ENCODE data around the gene ZG16B.

The ZG16B gene, protein sequence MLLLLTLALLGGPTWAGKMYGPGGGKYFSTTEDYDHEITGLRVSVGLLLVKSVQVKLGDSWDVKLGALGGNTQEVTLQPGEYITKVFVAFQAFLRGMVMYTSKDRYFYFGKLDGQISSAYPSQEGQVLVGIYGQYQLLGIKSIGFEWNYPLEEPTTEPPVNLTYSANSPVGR

DNA sequence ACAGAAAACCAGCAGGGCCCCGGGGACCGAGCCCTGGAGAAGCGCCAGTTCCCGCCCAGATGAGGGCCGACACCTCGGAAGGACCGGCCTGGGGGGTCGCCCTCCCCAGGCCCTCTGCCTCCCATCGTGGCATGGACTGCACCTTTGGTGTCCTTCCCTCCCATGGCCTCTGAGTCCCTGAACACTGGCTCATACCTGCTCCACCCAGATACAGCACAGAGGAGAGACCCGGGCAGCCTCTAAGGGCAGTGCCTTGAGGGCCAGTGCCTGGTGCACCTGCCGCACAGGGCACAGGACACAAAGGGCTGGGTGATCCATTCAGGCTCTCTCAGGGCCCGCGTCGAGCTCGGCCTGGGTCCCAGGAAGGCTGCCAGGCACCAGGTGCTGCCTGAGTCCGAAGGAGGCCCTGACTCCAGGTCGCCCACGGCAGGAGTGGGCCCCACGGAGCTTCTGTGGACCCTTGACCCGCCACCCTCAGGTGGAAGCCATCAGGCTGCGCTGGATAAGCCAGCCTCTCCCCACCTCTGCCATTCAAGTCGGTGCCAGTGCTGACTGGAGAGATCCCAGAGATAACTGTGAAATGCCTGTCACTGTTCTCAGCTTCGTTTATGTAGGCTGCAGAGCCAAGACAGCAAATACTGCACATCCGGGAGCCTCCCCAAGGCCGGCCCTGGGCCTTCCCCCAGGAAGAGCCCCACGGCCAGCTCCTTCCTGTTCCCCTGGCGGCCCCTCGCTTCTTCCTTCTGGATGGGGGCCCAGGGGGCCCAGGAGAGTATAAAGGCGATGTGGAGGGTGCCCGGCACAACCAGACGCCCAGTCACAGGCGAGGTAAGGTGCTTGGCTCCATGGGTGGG is at the start of gene ZG16B:
Gene ZG16B, plus strand, starts transcription at position 803 of the 854 bp plus-strand sequence. CDS start 139 bp downstream, outside the sequence.
- DNase-seq (ENCODE audit: low read depth in 1 of 2, low spot score in 1 of 2): no peak

DNA sequence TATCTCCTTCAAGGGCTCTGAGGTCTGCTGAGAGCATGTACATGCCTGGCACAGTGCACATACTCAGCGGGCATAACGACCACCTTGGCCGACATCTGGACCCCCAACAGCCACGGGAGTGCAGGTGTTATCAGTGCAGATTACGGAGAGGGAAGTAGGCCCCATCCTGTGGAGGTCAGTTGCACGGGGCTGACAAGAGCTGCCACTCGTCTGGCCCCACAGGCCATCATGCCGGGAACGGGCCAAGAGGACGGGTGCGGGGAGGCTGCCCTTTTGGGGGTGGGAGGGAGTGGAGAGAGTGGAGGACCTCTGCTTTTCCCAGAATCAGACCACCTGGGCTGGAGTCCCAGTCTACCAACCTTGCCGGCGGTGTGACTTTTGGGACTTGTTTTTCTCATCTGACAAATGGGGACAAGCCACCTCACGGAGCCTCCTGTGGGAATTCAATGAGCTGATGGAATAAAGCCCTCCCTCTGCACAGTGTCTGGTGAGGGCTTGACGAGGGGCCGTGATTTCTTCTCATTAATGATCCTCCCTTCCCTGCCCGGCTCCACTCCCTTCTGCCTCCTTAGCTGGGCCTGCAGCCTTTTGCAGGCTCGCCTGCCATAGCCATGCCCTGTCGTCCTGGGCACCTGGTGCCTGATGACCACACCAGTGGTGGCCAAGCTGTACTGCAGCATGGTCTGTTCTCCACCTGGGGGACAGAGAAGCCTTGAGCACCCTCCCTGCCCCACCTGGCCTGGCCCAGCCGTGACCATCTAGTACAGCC is 47.3 kb upstream of the ZG16B start:
- DNase-seq (ENCODE audit: low read depth in 1 of 2, low spot score in 1 of 2): no peak

DNA sequence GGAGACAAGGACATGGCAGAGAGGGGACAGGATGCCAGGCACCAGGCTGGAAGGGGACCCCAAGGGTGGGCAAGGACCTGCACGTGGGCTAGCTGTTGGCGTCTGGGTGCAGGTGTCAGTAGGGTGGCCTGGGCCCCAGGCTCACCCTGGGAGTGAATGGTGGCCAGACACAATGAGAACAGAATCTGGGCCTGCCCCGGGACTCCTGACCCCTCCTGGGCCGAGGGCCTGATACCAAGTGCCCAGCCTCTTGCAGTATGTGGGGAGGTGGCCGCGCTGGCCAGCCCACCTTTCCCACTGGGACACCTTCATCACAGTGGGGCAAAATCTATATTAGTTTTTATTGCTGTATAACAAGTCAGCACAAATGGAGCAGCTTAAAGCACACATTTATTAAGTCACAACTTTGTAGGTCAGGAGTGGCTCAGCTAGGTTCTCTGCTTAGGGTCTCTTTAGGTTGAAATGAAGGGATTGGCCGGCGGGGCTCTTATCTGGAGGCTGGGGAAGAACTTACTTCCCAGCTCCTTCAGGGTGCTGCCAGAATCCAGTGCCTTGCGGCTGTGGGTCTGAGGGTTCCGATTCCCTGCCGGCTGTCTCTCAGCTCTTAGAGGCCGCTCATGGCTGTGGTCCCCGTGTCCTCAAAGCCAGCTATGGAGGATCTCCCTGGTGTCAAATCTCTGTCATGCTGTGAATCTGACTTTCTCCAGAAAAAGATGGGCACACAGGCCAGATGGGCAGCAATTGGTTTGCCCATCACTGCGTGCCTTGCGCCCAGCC is 46.3 kb upstream of the ZG16B start:
- no peak for DNase-seq (ENCODE audit: low read depth in 1 of 2, low spot score in 1 of 2)

DNA sequence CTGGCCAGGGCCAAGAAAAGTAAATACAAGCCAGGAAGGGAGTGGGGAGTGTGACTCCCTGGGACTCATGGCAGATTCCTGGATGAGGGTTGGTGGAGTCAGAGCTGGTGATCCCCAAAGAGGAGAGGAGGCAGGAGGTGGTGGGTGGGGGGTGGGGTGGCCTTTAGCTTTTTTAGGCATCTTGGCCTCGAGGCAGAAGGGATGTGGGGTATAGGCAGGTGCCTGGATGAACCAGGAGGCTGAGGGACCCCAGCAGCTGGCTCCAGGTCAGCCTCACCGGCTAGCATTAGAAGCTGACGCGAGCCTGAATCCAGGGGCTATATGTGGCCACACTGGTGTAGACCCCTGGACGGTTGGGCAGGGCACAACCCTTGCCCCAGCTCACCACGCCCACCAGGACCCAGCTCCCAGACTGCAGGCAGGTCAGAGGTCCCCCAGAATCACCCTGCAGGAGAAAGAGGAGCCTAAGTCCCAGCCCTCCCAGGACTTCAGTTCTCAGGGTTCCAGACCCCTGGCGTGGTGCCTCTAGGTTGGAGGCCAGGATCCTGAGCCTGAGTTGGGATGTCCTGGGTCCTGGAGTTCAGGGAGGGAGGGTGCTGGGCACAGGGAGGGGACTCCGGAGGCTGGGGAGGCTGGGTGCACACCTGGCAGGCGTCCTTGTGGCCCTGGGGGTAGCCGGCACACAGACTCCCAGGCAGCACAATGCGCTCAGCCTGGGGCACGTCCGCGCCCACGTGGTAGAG is 45.6 kb upstream of the ZG16B start:
- no peak for DNase-seq (ENCODE audit: low read depth in 1 of 2, low spot score in 1 of 2)

DNA sequence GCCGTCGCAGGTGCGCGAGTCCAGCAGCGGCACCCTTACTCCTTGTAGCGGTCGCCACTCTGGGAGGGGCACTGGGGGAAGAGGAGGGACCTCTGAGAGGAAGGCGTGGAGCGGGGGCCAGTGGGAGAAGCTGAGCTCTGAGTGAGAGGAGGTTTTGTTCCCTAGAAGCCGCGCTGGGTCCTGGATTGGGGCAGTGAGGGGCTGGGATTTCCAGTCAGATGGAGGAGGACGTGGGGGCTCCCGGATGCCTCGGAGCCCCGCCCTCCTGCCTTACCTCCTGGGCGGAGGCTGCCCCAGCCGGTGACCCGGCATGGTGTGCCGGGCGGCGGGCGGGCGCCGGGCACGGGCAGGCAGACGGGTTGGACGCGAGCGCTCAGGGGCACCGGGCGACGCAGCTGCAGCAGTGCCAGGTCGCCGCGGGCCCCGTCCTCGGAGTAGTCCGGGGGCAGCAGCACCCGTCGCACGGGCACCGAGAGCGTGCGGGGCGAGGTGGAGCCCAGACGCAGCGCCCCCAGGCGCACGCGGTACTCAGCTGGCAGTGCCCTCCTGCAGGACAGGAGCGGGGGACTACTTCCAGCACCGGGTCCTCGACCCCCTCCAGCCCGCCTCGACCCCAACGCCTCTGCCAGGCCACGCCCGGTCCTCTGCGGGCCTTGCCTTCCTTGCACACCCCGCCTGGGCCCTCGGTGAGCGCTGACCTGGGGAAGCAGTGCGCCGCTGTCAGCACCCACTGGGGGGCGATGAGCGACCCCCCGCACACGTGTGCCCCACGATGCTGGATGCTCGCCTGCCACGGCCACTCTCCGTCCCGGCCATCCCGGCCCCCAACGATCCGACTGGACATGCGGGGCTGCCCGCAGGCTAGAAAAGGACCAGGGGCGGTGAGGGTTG is 44.8 kb upstream of the ZG16B start:
- DNase-seq (ENCODE audit: low read depth in 1 of 2, low spot score in 1 of 2): no peak

DNA sequence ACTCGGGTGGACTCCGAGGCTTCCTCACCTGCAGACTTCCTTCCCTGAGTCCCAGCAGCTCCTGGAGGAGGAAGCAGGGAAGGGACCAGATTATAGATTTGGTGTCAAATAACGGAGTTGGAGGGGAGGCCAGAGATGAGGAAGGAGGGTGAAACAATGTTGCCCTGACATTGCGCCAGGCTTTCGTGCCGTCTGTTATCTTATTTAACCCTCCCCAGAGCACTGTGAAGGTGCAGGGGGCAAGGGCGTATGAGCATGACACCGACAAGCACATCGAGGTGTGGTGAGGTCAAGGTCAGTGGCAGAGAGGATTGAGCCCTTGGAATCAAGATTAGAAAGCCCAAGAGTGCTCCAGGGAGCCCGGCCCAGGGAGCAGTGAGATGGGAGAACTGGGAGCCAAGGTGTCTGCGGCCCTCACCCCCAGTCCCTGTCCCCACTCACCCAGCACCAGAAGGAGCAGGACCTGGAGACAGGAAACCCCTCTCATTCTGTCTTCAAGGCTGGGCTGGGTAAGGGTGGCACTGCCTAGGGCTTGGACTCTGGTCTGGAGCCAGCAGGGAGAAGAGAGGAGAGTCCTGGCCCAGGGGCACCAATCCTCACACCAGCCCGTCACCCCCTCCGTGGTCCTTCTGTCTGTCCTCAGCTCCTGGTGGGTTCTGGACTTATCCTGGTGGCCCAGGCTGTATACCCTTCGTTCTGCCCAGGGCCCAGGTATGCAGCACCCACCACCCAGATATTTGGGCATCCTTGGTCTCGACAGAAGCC is 43.9 kb upstream of the ZG16B start:
- no peak for DNase-seq (ENCODE audit: low read depth in 1 of 2, low spot score in 1 of 2)

DNA sequence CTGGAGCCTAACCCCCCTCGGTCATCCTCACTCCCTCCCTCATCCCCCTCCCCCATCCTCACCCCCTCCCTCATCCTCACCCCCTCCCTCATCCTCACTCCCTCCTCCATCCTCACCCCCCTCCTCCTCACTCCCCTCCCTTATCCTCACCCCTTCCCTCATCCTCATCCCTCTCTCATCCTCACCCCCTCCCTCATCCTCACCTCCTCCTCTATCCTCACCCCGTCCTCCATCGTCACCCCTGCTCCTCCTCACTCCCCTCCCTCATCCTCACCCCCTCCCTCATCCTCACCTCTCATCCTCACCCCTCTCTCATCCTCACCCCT is 43.3 kb upstream of the ZG16B start:
- no peak for DNase-seq (ENCODE audit: low read depth in 1 of 2, low spot score in 1 of 2)

DNA sequence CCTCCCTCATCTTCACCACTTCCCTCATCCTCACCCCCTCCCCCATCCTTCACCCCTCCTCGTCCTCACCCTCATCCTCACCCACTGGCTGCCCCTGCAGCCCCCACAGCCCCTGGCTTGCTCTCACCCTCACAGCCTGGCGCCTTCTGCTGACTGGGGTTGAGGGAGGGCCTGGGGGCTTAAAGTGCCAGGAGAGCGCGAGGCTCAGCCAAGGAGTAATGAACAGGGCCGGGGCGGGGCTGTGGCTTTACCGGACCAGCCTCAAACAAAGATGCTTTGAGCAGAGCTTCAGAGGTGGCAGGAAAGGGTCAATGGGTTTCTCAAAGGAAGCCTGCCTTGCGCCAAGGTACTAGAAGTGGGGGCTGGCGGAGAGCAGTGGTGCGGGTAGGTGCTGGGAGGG is 42.7 kb upstream of the ZG16B start, which contains the start of gene PRSS33:
Gene PRSS33, minus strand, starts transcription at position 155 of the 400 bp plus-strand sequence. CDS start 1,013 bp downstream, outside the sequence.
- no peak for DNase-seq (ENCODE audit: low read depth in 1 of 2, low spot score in 1 of 2)

DNA sequence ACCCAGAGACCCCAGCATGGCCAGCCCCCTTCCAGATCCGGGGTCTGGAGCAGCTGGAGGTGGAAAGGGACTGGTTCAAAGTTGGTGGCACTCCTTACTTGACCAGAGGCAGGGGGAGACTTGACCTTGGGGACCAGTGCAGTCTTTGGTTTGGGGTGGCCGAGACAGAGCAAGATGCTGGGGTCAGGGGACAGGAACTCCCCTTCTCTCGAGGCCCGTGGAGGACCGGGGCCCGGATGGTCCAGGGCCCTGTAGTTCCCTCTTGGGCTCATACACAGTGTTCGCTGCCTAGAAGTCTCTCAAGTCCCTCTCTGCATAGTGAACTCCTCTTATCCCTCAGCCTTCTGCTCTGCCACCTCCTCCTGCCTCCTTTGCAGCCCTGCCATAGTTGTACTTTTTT is 42.1 kb upstream of the ZG16B start:
- no peak for DNase-seq (ENCODE audit: low read depth in 1 of 2, low spot score in 1 of 2)

DNA sequence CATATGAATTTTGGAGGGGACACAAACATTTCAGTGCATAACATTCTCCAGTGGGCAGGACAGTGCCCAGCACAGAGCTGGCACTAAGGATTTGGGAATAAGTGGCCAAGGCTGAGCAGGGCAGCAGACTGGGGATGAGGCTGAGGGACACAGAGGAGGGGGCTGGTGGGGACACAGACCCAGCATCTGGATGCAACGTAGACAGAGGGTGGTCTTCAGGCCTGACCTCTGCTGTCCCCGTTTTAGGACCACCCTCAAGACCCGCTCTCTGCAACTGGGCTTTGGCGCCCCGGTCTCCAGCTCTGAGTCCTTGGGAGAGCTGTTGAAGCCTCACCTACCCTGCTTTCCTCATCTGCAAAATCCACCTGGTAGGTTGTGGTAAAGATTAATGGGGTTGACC is 39.5 kb upstream of the ZG16B start:
- no peak for DNase-seq (ENCODE audit: low read depth in 1 of 2, low spot score in 1 of 2)

DNA sequence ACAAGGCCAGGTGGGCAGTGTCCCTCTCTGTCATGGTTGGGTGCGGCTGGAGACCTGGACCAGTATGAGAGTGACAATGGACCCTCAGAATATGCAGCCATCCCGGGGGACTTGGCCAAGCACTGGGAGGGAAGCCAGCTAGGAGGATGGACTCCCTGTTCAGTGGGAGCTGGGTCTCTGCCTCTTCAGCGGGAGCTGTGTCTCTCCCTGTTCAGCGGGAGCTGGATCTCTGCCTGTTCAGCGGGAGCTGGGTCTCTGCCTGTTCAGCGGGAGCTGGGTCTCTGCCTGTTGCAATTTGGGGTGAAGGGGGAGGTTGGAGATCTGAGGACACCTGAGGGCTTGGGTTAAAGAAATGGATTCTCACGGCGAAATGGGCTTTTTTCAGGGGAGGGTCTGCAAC is 38.9 kb upstream of the ZG16B start:
- no peak for DNase-seq (ENCODE audit: low read depth in 1 of 2, low spot score in 1 of 2)

DNA sequence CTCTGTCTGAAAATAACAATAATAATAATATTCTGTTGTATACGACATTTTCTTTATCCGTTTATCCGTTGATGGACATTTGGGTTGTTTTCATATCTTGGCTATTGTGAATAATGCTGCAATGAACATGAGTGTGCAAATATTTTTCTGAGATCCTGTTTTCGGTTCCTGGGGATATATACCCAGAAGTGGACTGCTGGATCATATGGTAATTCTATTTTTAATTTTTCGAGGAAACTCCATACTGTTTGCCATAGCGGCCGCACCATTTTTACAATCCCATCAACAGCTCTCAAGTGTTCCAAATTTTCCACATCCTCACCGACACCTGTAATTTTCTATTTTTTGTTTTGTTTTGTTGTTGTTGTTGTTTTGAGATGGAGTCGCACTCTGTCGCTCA is 37.2 kb upstream of the ZG16B start:
- DNase-seq (ENCODE audit: low read depth in 1 of 2, low spot score in 1 of 2): no peak

DNA sequence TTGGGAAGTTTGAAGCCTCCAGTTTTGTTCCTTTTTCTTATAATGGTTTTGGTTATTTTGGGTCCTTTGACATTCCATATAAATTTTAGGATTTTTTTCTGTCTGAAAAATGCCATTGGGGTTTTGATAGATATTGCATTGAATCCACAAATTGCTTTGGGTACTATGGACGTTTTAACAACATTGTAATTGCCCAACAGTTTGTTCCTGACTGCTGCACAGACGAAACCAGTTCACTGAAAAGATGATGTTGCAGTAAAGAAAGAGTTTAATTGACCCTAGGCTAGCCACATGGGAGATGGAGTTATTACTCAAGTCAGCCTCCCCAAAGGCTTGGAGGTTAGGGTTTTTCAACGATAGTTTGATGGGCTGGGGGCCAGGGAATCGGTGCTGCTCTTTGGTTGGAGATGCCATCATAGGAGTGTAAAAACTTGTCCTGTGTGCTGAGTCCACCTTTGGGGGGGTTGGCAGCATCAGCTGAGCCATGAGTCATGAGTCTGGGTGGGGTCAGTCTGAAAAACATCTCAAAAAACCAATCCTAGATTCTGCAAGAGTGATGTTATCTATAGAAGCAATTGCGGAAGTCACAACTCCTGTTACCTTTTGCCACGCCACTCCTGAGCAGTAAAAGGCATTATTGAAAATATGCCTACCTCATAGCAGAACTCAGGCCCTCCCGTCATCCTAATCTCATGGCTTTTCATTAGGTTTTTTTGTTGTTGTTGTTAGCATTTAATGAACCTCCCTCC is 34.5 kb upstream of the ZG16B start:
- no peak for DNase-seq (ENCODE audit: low read depth in 1 of 2, low spot score in 1 of 2)

DNA sequence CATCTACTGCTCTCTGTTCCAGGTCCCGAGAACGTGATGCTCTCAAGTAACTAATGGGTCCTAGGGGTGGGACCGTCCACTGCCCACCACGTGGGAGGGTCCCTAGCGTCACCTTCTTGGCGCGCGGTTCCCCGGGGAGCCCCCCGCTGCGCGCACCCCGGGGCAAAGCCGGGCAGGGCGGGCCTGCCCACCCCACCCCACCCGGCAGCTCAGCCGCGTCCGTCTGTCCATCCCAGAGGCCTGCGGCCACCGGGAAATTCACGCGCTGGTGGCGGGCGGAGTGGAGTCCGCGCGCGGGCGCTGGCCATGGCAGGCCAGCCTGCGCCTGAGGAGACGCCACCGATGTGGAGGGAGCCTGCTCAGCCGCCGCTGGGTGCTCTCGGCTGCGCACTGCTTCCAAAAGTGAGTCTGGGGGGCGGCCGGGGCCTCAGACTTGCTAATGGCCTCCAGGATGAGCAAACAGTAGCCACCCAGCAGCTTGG is 31.3 kb upstream of the ZG16B start:
- DNase-seq (ENCODE audit: low read depth in 1 of 2, low spot score in 1 of 2): no peak

DNA sequence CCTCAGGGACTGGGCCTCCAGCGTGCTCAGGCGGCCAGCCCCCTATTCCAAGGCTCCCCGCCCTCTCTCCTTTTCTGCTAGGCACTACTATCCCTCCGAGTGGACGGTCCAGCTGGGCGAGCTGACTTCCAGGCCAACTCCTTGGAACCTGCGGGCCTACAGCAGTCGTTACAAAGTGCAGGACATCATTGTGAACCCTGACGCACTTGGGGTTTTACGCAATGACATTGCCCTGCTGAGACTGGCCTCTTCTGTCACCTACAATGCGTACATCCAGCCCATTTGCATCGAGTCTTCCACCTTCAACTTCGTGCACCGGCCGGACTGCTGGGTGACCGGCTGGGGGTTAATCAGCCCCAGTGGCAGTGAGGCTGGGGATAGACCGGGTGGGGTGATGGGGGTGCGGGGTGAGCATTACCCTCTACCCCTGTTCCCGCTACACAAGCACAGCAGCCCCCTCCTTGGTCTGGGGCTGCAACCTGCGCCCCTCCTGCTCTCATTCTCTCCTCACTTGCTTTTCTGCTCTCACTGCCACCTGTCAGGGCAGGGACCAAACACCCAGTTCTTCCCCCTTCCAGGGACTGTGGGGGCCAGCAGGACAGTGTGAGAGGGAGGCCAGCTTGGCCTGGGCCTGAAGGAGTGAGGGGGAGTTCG is 30.8 kb upstream of the ZG16B start:
- no peak for DNase-seq (ENCODE audit: low read depth in 1 of 2, low spot score in 1 of 2)

DNA sequence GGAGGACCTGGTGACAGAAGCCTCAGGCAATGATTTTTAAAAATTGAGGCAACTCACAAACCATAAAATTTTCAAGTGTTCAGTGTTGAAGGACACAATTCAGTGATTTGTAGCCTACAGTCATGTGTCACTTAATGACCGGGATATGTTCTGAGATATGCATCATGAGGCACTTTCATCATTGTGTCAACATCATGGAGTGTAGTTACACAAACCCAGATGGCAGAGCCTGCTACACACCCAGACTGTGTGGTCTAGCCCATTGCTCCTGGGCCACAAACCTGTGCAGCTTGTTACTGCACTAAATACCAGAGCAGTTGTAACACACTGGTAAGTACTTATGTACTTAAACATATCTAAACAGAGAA is 30.3 kb upstream of the ZG16B start:
- DNase-seq (ENCODE audit: low read depth in 1 of 2, low spot score in 1 of 2): no peak

DNA sequence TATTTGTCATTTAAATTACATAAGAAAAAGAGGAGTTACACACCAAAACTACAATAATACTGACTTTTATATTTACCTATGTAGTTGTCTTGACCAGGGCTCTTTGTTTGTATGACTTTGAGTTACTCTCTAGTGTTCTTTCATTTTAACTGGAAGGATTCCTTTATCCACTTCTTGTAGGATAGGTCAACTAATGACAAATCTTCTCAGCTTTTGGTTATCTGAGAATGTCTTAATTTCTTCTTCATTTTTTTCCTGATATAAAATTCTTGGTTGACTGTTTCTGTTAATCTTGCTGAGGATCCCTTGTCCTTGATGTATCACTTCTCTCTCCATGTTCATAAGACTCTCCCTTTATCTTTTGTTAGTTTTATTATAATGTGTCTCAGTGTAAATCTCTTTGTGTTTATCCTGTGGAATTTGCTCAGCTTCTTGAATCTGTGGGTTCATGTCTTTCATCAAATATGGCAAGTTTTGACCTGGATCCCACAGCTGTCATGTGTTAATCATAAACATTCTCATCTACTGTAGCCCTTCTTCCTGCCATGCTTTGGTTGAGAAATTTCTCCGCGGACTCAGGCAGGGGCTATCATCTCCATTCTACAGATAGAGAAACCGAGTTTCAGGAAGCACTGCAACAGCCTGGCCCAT is 26.4 kb upstream of the ZG16B start:
- DNase-seq (ENCODE audit: low read depth in 1 of 2, low spot score in 1 of 2): no peak

Data from activated CD4-positive, alpha-beta T cell treated with anti-CD3 and anti-CD28 coated beads, Interleukin-2, amount 50 U/mL, for 24 hours (primary cell).